GM12872 (cell line): ENCODE data around the gene ALG1.

Source experiments
- CTCF ChIP-seq: IDR thresholded peaks from 3 replicates; pipeline ENCODE4 v1.5.1; 2011; ENCODE audit warnings: low read depth, mild to moderate bottlenecking, low read length, moderate library complexity; ENCODE audit not compliant: insufficient read depth

Gene ALG1

DNA sequence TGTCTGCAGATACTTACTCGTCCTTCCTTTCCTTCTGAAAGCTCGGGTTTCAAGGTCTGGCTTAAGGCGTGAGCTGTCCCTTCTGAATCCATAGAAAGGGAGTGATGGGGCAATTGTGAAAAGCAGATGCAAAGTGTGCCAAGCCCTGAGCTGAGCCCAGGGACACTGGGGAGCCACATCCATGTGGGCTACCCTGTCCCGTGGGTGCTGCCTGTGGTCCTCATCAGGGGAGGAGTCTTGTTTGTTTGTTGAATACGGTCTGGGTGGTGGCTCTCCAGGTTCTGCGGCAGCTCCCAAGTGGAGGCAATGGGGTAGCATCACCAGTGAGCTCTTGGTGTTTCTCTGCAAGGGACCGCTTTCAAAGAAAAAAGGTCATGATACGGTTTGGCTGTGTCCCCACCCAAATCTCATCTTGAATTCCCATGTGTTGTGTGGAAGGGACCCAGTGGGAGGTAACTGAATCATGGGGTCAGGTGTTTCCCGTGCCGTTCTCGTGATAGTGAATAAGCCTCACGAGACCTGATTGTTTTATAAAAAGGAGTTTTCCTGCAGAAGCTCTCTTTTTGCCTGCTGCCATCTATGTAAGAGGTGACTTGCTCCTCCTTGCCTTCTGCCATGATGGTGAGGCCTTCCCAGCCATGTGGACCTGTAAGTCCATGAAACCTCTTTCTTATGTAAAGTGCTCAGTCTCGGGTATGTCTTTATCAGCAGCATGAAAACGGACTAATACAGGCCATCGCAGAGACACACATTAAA, 1.0 kb upstream of the ALG1 start:
- no peak for TF ChIP-seq CTCF

DNA sequence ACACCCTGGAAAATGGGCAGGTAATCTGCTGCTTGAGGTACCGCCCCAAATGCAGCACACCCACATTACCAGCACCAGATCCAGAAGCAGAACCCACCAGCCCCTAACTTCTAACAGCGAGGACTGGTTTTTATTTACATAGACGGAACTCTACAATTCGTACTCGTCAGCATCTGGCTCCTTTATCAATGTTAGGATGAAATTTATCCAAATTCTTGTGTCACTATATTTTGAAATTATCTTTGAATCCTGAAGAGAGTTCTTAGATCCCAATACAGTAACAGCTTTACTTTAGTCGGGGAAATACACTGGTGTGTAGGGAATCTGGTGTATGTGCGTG, 332 bp upstream of the ALG1 start:
- TF ChIP-seq CTCF, result no peak

DNA sequence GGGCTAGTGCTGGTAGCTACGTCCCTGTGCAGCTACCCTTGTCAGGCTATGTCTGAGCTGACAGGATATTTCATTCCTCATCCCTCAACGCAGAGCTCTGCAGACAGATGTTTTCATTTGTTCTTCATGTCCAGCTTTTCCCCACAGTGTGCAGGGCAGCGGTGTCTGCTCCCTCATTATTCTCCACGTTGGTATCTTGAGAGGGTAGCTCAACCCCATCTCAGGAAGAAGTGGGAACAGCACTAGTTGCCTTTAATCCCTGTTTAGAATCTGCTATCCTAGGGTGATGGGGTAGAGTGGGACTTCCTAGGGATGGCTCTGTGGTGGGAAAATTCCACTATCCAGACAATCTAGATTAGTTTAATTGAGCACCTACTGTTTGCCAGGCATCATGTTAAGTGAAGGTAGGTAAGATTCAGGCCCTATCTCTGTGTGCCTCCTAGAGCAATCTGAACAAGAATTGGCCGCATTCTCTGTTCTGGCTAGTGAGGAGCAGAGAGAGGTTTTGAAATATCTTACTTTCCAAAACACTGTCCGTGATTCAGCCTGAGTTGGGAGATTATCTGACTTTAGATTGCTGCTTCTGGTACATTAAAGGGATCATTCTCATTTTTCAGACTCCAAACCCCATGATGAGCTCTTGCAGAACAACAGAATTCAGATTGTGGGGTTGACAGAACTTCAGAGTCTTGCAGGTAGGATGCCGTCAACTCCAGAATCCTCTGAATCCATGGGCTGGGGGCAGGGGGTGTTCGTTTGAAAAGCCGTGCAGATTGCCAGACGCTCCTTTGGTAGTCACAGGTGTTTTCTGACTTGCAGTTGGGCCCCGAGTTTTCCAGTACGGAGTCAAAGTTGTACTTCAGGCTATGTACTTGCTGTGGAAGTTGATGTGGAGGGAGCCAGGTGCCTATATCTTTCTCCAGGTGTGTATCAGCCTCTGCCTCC, 963 bp downstream of the ALG1 start:
- no peak for TF ChIP-seq CTCF

DNA sequence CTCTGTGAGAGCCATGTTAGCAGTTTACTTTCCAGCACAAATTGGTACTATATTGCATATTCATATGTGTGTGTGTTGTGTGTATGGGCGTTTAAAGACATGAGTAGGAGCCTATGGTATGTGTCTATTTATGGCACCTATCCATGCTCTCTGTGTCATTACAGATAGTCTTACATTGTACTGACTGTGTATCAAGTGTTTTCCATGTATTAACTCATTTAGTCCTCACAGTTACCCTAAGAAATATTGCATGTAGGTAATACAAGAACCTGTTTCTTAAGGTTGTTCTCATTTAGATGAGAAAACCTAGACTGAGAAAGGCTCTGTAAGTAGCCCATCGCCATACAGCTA, 1.6 kb downstream of the ALG1 start:
- TF ChIP-seq CTCF, result no peak

DNA sequence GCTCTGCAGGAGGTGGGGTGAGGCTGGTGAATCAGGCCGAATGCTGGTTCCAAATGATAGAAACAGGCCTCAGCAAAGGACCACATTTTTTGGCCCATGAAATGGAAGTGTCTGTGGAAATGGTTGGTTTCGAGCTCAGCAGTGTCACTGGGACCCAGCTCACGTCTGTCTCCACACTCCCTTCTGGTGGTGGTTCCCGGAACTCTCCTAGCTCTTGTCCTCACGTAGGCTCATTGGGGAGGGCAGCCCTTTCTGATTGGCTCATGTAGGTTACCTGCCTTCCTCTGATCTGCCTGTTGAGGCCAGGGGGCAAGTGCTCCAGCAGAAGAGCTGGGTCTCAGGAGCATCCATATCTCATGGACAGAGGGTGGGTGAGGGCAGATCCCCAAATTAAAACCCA, 4.0 kb downstream of the ALG1 start:
- no peak for TF ChIP-seq CTCF

DNA sequence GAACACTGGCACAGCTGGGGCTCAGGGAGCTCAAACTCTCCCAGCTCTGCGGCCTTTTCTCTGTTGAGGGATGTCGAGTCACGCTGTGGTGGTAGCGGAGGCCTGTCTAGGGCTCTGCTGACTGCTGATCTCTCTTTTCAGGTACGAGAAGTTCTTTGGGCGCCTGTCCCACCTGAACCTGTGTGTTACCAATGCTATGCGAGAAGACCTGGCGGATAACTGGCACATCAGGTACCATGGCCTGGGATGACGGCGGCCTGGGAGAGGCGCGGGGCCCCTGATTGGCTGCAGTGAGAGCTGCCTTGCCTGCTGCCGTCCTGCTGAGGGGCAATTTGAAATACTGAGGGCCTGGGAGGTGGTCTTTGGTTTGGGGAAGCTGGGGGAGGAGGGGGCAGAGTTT, 5.7 kb downstream of the ALG1 start:
- TF ChIP-seq CTCF, result no peak

DNA sequence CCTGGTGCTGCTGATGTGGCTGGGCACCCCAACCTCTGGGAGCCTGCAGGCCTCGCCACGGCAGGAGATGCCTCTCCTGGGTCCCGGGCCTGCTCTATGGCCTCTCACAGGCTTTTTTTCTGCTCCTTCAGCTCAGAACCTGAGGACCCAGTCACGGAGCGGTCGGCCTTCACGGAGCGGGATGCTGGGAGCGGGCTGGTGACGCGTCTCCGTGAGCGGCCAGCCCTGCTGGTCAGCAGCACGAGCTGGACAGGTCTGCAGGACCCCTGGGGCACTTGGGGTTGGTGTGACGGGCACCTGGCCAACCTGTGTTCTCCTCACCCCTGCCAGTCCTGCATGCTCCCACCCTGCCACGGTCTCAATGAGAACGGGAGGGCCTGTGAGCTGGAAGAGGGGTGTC, 7.0 kb downstream of the ALG1 start:
- no peak for TF ChIP-seq CTCF
